ENCODE measurements around the gene NCOR1.

NCOR1 gene

DNA sequence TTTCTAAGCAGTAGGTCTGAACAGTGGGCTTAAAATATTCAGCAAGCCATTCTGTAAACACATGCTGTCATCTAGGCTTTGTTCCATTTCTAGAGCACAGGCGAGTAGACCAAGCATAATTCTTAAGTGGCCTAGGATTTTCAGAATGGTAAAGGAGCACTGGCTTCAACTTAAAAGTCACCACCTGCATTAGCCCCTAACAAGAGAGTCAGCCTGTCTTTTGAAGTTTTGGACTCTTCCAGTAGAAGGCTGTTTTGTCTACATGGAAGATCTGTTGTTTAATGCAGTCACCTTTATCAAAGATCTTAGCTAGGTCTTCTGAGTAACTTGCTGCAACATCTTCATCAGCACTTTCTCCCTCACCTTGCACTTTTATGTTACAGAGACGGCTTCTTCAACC is 179.1 kb downstream of the NCOR1 start:
- H2BK12ac ChIP-seq (ENCODE audit: low read length): no peak overlapping the region
- no peak overlapping the region for H2AK5ac ChIP-seq (ENCODE audit: low read length)
- no peak overlapping the region for H4K91ac ChIP-seq (ENCODE audit: low read depth, low read length)
- H3K4me2 ChIP-seq (ENCODE audit: low read length): no peak overlapping the region
- no peak overlapping the region for H3K4me3 ChIP-seq (ENCODE audit: low read depth, low read length)
- H3K4me1 ChIP-seq (ENCODE audit: control insufficient read depth in 1 of 2, insufficient read depth in 2 of 2, low read length in 2 of 2): peaks cover 0 to 2% of the 10 kb centered on the region in 2 experiments
- H3K27me3 ChIP-seq (ENCODE audit: insufficient read depth, low read length): no peaks in the 10 kb centered on the region
- H3K23ac ChIP-seq (ENCODE audit: low read length): no peak overlapping the region
- no peaks in the 10 kb centered on the region for H3K79me2 ChIP-seq (ENCODE audit: control insufficient read depth, insufficient read depth, low read length, poor library complexity)
- H4K8ac ChIP-seq (ENCODE audit: low read depth, low read length): no peak overlapping the region
- H3K14ac ChIP-seq (ENCODE audit: low read length): no peak overlapping the region
- no peak overlapping the region for H3K27ac ChIP-seq (ENCODE audit: low read depth, low read length)
- H3K9ac ChIP-seq (ENCODE audit: low read length): no peak overlapping the region
- no peak overlapping the region for H2AFZ ChIP-seq (ENCODE audit: insufficient read depth, low read length, poor library complexity)
- H3K79me1 ChIP-seq (ENCODE audit: low read length): no peaks in the 10 kb centered on the region
- no peak overlapping the region for H2BK5ac ChIP-seq (ENCODE audit: low read depth, low read length, poor library complexity)
- no CpG with 5 or more reads among the region's 2 CpGs for WGBS (ENCODE audit: extremely low coverage, insufficient coverage, insufficient read length)
- H3K18ac ChIP-seq (ENCODE audit: low read length): no peak overlapping the region
- peaks cover 15 to 32% of the 10 kb centered on the region in 2 experiments for H3K36me3 ChIP-seq (ENCODE audit: control insufficient read depth in 1 of 2, insufficient read depth in 2 of 2, low read length in 2 of 2)
- H3K9me3 ChIP-seq (ENCODE audit: insufficient read depth, low read depth, low read length): no peaks in the 10 kb centered on the region
- H4K12ac ChIP-seq (ENCODE audit: low read depth, low read length): no peak overlapping the region
- H2BK120ac ChIP-seq (ENCODE audit: insufficient read depth, low read length, poor library complexity): no peak overlapping the region
- DNase-seq: no peak
- no peak overlapping the region for H3K4ac ChIP-seq (ENCODE audit: low read depth, low read length)

DNA sequence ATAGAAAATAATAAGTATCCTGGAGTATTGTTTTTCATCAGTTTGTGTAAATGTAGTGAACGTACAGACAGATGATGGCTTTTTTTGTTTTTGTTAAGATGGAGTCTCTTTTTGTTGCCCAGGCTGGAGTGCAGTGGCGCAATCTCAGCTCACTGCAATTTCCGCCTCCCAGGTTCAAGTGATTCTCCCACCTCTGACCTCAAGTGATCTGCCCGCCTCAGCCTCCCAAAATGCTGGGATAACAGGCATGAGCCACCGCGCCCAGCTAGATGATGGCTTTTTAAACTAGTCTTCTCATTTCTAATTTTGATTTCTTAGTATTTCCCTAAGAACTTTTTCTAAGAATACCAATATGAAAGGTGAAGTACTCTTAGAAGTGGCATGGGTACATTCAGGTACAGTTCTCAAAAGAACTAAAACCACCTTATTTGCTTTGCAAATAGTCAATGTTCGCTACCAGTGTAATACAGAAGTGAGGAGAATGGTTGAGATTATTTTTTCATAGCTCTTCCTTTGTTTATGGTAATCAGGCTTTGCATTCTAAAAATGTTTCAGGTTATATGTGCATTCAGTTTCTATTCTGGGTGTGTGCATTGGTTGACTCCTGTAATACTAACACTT is 181.5 kb downstream of the NCOR1 start:
- Histone ChIP-seq H4K91ac (ENCODE audit: low read depth, low read length) (no peak overlapping the region), H2BK120ac (ENCODE audit: insufficient read depth, low read length, poor library complexity) (no peak overlapping the region), H3K9me3 (ENCODE audit: insufficient read depth, low read depth, low read length) (no peaks in the 10 kb centered on the region), H2BK12ac (ENCODE audit: low read length) (no peak overlapping the region), H4K12ac (ENCODE audit: low read depth, low read length) (no peak overlapping the region), H3K79me2 (ENCODE audit: control insufficient read depth, insufficient read depth, low read length, poor library complexity) (no peaks in the 10 kb centered on the region), H3K9ac (ENCODE audit: low read length) (no peak overlapping the region), H3K18ac (ENCODE audit: low read length) (no peak overlapping the region), H3K4me1 (ENCODE audit: control insufficient read depth in 1 of 2, insufficient read depth in 2 of 2, low read length in 2 of 2) (peaks cover 0 to 2% of the 10 kb centered on the region in 2 experiments), H4K8ac (ENCODE audit: low read depth, low read length) (no peak overlapping the region), H3K23ac (ENCODE audit: low read length) (no peak overlapping the region), H2AFZ (ENCODE audit: insufficient read depth, low read length, poor library complexity) (no peak overlapping the region), H3K4me2 (ENCODE audit: low read length) (no peak overlapping the region), H3K27ac (ENCODE audit: low read depth, low read length) (no peak overlapping the region), H2BK5ac (ENCODE audit: low read depth, low read length, poor library complexity) (no peak overlapping the region), H3K4me3 (ENCODE audit: low read depth, low read length) (no peak overlapping the region), H3K36me3 (ENCODE audit: control insufficient read depth in 1 of 2, insufficient read depth in 2 of 2, low read length in 2 of 2) (peaks cover 15 to 32% of the 10 kb centered on the region in 2 experiments), H3K79me1 (ENCODE audit: low read length) (no peaks in the 10 kb centered on the region), H3K14ac (ENCODE audit: low read length) (no peak overlapping the region), H3K27me3 (ENCODE audit: insufficient read depth, low read length) (no peaks in the 10 kb centered on the region), H2AK5ac (ENCODE audit: low read length) (no peak overlapping the region), H3K4ac (ENCODE audit: low read depth, low read length) (no peak overlapping the region)
- DNase-seq: no peak
- no CpG with 5 or more reads among the region's 7 CpGs for WGBS (ENCODE audit: extremely low coverage, insufficient coverage, insufficient read length)

DNA sequence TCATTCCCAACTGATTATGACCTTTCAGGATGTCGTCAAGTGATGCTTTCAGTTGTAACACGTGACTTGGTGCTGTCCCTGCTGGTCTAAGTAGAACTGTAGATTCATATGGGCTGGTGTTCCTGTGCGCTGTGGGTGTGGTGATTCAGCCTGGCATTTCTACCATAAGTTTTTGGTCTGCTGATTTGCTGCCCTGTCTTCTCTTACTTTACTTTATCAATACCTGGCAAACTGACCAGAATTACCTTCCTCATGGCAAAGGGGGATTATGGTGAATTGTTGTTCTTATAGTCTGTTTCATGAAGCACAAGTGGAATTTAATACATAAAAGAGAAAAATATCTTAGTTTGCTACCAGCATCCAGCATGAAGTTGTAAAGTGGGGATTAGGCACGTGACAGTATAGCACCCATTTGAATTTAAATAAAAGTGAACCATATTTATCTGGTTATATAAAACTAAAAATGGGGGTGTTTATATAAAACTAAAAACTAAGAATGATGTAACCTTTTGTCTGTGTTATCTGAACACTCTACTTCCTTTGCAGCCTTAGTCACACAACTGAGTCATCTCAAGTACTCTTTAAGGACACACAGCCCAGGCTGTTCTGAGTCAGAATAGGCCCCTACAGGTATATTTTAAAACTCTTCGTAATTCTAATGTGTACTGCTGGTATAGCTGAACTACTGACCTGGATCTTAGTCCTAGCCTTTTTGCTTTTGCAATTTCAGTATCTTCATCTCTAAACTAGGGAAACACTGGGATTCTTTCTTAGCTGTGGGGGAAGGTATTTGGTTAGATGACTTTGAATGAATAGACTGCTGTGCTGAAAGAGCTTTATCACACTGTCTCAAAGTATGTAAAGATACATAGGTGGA is 187.4 kb downstream of the NCOR1 start:
- Histone ChIP-seq H4K91ac (ENCODE audit: low read depth, low read length) (no peak overlapping the region), H3K9me3 (ENCODE audit: insufficient read depth, low read depth, low read length) (no peaks in the 10 kb centered on the region), H3K27ac (ENCODE audit: low read depth, low read length) (peak overlapping the region; percentile 40), H3K79me1 (ENCODE audit: low read length) (no peaks in the 10 kb centered on the region), H3K4me2 (ENCODE audit: low read length) (no peak overlapping the region), H3K36me3 (ENCODE audit: control insufficient read depth in 1 of 2, insufficient read depth in 2 of 2, low read length in 2 of 2) (peaks cover 5 to 35% of the 10 kb centered on the region in 2 experiments), H3K9ac (ENCODE audit: low read length) (no peak overlapping the region), H2BK12ac (ENCODE audit: low read length) (no peak overlapping the region), H3K18ac (ENCODE audit: low read length) (no peak overlapping the region), H4K8ac (ENCODE audit: low read depth, low read length) (no peak overlapping the region), H2BK5ac (ENCODE audit: low read depth, low read length, poor library complexity) (no peak overlapping the region), H2BK120ac (ENCODE audit: insufficient read depth, low read length, poor library complexity) (no peak overlapping the region), H4K12ac (ENCODE audit: low read depth, low read length) (no peak overlapping the region), H3K14ac (ENCODE audit: low read length) (no peak overlapping the region), H3K79me2 (ENCODE audit: control insufficient read depth, insufficient read depth, low read length, poor library complexity) (no peaks in the 10 kb centered on the region), H3K4me1 (ENCODE audit: control insufficient read depth in 1 of 2, insufficient read depth in 2 of 2, low read length in 2 of 2) (no peaks in the 10 kb centered on the region), H2AFZ (ENCODE audit: insufficient read depth, low read length, poor library complexity) (no peak overlapping the region), H3K27me3 (ENCODE audit: insufficient read depth, low read length) (no peaks in the 10 kb centered on the region), H3K4me3 (ENCODE audit: low read depth, low read length) (no peak overlapping the region), H3K23ac (ENCODE audit: low read length) (no peak overlapping the region), H3K4ac (ENCODE audit: low read depth, low read length) (no peak overlapping the region), H2AK5ac (ENCODE audit: low read length) (no peak overlapping the region)
- WGBS (ENCODE audit: extremely low coverage, insufficient coverage, insufficient read length): no CpG with 5 or more reads among the region's 5 CpGs
- peak; percentile 78 to 94 for DNase-seq

GRCh38 chr17:16026895-16027294 is 188.4 kb downstream of the NCOR1 start:
- Histone ChIP-seq H3K23ac (ENCODE audit: low read length) (no peak overlapping the region), H2AK5ac (ENCODE audit: low read length) (no peak overlapping the region), H4K91ac (ENCODE audit: low read depth, low read length) (no peak overlapping the region), H3K4me3 (ENCODE audit: low read depth, low read length) (no peak overlapping the region), H3K4me2 (ENCODE audit: low read length) (no peak overlapping the region), H3K18ac (ENCODE audit: low read length) (no peak overlapping the region), H3K27ac (ENCODE audit: low read depth, low read length) (no peak overlapping the region), H3K9me3 (ENCODE audit: insufficient read depth, low read depth, low read length) (no peaks in the 10 kb centered on the region), H3K14ac (ENCODE audit: low read length) (no peak overlapping the region), H3K27me3 (ENCODE audit: insufficient read depth, low read length) (no peaks in the 10 kb centered on the region), H3K4ac (ENCODE audit: low read depth, low read length) (no peak overlapping the region), H2AFZ (ENCODE audit: insufficient read depth, low read length, poor library complexity) (no peak overlapping the region), H3K9ac (ENCODE audit: low read length) (no peak overlapping the region), H2BK5ac (ENCODE audit: low read depth, low read length, poor library complexity) (no peak overlapping the region), H3K36me3 (ENCODE audit: control insufficient read depth in 1 of 2, insufficient read depth in 2 of 2, low read length in 2 of 2) (peaks cover 2 to 25% of the 10 kb centered on the region in 2 experiments), H2BK12ac (ENCODE audit: low read length) (no peak overlapping the region), H3K4me1 (ENCODE audit: control insufficient read depth in 1 of 2, insufficient read depth in 2 of 2, low read length in 2 of 2) (no peaks in the 10 kb centered on the region), H4K12ac (ENCODE audit: low read depth, low read length) (no peak overlapping the region), H3K79me2 (ENCODE audit: control insufficient read depth, insufficient read depth, low read length, poor library complexity) (no peaks in the 10 kb centered on the region), H4K8ac (ENCODE audit: low read depth, low read length) (no peak overlapping the region), H3K79me1 (ENCODE audit: low read length) (no peaks in the 10 kb centered on the region), H2BK120ac (ENCODE audit: insufficient read depth, low read length, poor library complexity) (no peak overlapping the region)
- WGBS (ENCODE audit: extremely low coverage, insufficient coverage, insufficient read length): no CpG with 5 or more reads among the region's 5 CpGs
- DNase-seq: no peak
